NCI-H146 (cell line): Measurements from ENCODE around the gene TXNDC5.

Experiments used
- DNase-seq: peaks from one replicate; lab custom pipeline; 2025; lab: John Stamatoyannopoulos, UW

Gene TXNDC5

GRCh38 chr6:7910654-7911344 lies at the start of gene TXNDC5:
TXNDC5 (minus strand) TSS chr6:7910788; CDS start chr6:7910776, 12 bp downstream.
- peak; percentile 82 for DNase-seq

- no peak for DNase-seq
These were observed 49.6 kb upstream of the TXNDC5 start for GRCh38 chr6:7960141-7960540.

GRCh38 chr6:7959453-7959852 lies 48.9 kb upstream of the TXNDC5 start:
- no peak for DNase-seq

- DNase-seq = no peak
These were observed 47.9 kb upstream of the TXNDC5 start for GRCh38 chr6:7958464-7958863.

- DNase-seq = no peak
These were observed 45.7 kb upstream of the TXNDC5 start for GRCh38 chr6:7956257-7956656.

GRCh38 chr6:7954477-7955200 lies 44.1 kb upstream of the TXNDC5 start:
- no peak for DNase-seq

GRCh38 chr6:7953753-7954152 lies 43.2 kb upstream of the TXNDC5 start:
- DNase-seq = no peak

- DNase-seq = no peak
These were observed 29.3 kb upstream of the TXNDC5 start for GRCh38 chr6:7939864-7940228.

GRCh38 chr6:7939184-7939863 lies 28.7 kb upstream of the TXNDC5 start:
- peak; percentile 18 for DNase-seq

- DNase-seq = no peak
These were observed 28.1 kb upstream of the TXNDC5 start for GRCh38 chr6:7938562-7939183.

GRCh38 chr6:7933794-7934193 lies 23.2 kb upstream of the TXNDC5 start:
- DNase-seq = no peak

- no peak for DNase-seq
These were observed 22.0 kb upstream of the TXNDC5 start for GRCh38 chr6:7932625-7933024.

- DNase-seq = no peak
These were observed 14.3 kb upstream of the TXNDC5 start for GRCh38 chr6:7924867-7925266.

- DNase-seq = no peak
These were observed 12.0 kb upstream of the TXNDC5 start for GRCh38 chr6:7922596-7922995.

GRCh38 chr6:7921632-7922092 lies 11.1 kb upstream of the TXNDC5 start:
- no peak for DNase-seq

GRCh38 chr6:7921046-7921445 lies 10.5 kb upstream of the TXNDC5 start:
- no peak for DNase-seq

- no peak for DNase-seq
These were observed 9.8 kb upstream of the TXNDC5 start for GRCh38 chr6:7920425-7920824.

- DNase-seq = no peak
These were observed 9.3 kb upstream of the TXNDC5 start for GRCh38 chr6:7919871-7920270.

GRCh38 chr6:7918403-7918802 lies 7.8 kb upstream of the TXNDC5 start:
- DNase-seq = no peak

GRCh38 chr6:7917729-7918128 lies 7.1 kb upstream of the TXNDC5 start:
- no peak for DNase-seq

GRCh38 chr6:7916959-7917358 lies 6.4 kb upstream of the TXNDC5 start:
- DNase-seq = no peak

- no peak for DNase-seq
These were observed 4.6 kb upstream of the TXNDC5 start for GRCh38 chr6:7914991-7915789.
